A673 (cell line): ENCODE data around the gene SP2. TPM values are rescaled to one million over a fixed set of nuclear protein-coding genes. Genes with fewer than 3 reads are reported as not detected.
A peak's percentile ranks its signal among the peaks of the same experiment; 100 is the strongest.

Source experiments
- BruUV-seq: library from RNA; stranded (reverse); fragments of 400-500 nt; replicated peaks from 2 replicates; lab custom pipeline; 2021; lab: Mats Ljungman, UMichigan
- CTCF ChIA-PET: fragments of 300-600 bp; sonication (Branson Sonifier 250); formaldehyde crosslinking; loops from one replicate; lab custom pipeline; 2022; ENCODE audit warnings: antibody characterized with exemption; lab: Charles Lee
- POLR2A ChIA-PET: fragments of 300-600 bp; sonication (Branson Sonifier 250); formaldehyde crosslinking; loops from one replicate; lab custom pipeline; 2022; ENCODE audit warnings: antibody characterized with exemption; ENCODE audit not compliant: low non-redundant PET; lab: Charles Lee
- DNase-seq: peaks from one replicate; pipeline ENCODE4 v3.0.0-alpha.2; 2015; ENCODE audit warnings: low spot score
- H3K27ac ChIP-seq: fragments of 200-600 bp; sonication (generic); 2 replicates; pipeline ENCODE4 v1.5.1; 2016; ENCODE audit warnings: mixed run types, low read depth, mild to moderate bottlenecking, mixed read lengths, antibody characterized with exemption, low read length; ENCODE audit not compliant: poor library complexity, severe bottlenecking
- H3K27me3 ChIP-seq: fragments of 200-600 bp; sonication (generic); replicated peaks from 2 replicates; pipeline ENCODE4 v1.6.1; 2017; ENCODE audit warnings: mixed run types, low read depth, mild to moderate bottlenecking, mixed read lengths, antibody characterized with exemption, low read length; ENCODE audit not compliant: insufficient read depth, poor library complexity
- H3K36me3 ChIP-seq: fragments of 200-600 bp; sonication (generic); 2 replicates; pipeline ENCODE4 v1.6.1; 2016; ENCODE audit warnings: mixed run types, mild to moderate bottlenecking, mixed read lengths, antibody characterized with exemption, low read length; ENCODE audit not compliant: insufficient read depth, poor library complexity, severe bottlenecking
- H3K4me1 ChIP-seq: fragments of 200-600 bp; sonication (generic); 2 replicates; pipeline ENCODE4 v1.6.1; 2017; ENCODE audit warnings: mixed run types, mild to moderate bottlenecking, mixed read lengths, antibody characterized with exemption, low read length; ENCODE audit not compliant: insufficient read depth, poor library complexity, severe bottlenecking
- H3K4me3 ChIP-seq: fragments of 200-600 bp; sonication (generic); 2 replicates; pipeline ENCODE4 v1.5.1; 2016; ENCODE audit warnings: low read depth, mixed run types, mild to moderate bottlenecking, mixed read lengths, low read length; ENCODE audit not compliant: poor library complexity, severe bottlenecking
- H3K9me3 ChIP-seq: fragments of 200-600 bp; sonication (generic); 2 replicates; pipeline ENCODE4 v1.6.1; 2016; ENCODE audit warnings: mixed run types, low read depth, mild to moderate bottlenecking, mixed read lengths, antibody characterized with exemption, low read length; ENCODE audit not compliant: poor library complexity, severe bottlenecking
- CTCF ChIP-seq: fragments of 300-800, 200-600 bp; sonication (generic); conservative IDR thresholded peaks from 2 replicates; pipeline ENCODE4 v1.5.1; 2017; ENCODE audit warnings: low read depth, mild to moderate bottlenecking, antibody characterized with exemption, low read length, moderate library complexity, mixed read lengths
- EZH2 ChIP-seq: fragments of 200-600 bp; sonication (generic); IDR thresholded peaks from 2 replicates; pipeline ENCODE4 v1.6.1; 2017; ENCODE audit warnings: borderline replicate concordance, low read depth, mild to moderate bottlenecking, mixed read lengths, antibody characterized with exemption, low read length; ENCODE audit not compliant: poor library complexity, severe bottlenecking
- intact Hi-C: fragments of 100-400 bp; cut with micrococcal nuclease; formaldehyde crosslinking; loops from one replicate; pipeline ENCODE4 v1.10.0; 2022; ENCODE audit not compliant: unreplicated experiment
- total RNA-seq: library from RNA; stranded (reverse); gene quantifications from 2 replicates; pipeline ENCODE4 v1.2.3, GENCODE V29; 2021

SP2 gene
- total RNA-seq, 1 experiment from 2014 or later, result 19.5 TPM

DNA sequence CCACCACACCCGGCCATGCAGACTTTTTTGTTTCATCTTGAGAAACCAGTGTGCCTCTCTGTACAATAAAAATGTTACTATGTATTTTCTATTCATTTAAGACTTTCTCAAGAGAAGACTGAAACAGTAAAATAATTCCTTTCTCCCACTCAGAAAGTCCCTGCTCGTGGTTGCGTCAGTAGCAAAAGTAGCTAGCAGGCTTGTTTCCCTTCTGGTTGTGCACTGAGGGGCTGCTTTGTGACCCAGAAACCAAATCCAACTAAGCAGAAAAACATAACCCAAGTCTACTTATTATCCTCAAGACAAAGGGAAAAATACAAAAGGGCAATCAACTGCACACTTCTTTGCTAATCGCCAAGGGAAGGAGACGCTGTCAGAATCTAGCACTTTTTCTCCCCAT, 41.9 kb downstream of the SP2 start:
- ChIA-PET POLR2A (no interaction called here), CTCF (no interaction called here)
- H3K4me3 ChIP-seq, result no peak overlapping the region
- TF ChIP-seq CTCF (no peak), EZH2 (no peak)
- no peak for DNase-seq
- peaks cover 5% of the 10 kb centered on the region for H3K4me1 ChIP-seq
- H3K27me3 ChIP-seq, result no peaks in the 10 kb centered on the region
- H3K9me3 ChIP-seq, result no peaks in the 10 kb centered on the region
- H3K27ac ChIP-seq, result no peak overlapping the region
- no peaks in the 10 kb centered on the region for H3K36me3 ChIP-seq
- intact Hi-C loops, result no loop called here
- no TSS peak for BruUV-seq

DNA sequence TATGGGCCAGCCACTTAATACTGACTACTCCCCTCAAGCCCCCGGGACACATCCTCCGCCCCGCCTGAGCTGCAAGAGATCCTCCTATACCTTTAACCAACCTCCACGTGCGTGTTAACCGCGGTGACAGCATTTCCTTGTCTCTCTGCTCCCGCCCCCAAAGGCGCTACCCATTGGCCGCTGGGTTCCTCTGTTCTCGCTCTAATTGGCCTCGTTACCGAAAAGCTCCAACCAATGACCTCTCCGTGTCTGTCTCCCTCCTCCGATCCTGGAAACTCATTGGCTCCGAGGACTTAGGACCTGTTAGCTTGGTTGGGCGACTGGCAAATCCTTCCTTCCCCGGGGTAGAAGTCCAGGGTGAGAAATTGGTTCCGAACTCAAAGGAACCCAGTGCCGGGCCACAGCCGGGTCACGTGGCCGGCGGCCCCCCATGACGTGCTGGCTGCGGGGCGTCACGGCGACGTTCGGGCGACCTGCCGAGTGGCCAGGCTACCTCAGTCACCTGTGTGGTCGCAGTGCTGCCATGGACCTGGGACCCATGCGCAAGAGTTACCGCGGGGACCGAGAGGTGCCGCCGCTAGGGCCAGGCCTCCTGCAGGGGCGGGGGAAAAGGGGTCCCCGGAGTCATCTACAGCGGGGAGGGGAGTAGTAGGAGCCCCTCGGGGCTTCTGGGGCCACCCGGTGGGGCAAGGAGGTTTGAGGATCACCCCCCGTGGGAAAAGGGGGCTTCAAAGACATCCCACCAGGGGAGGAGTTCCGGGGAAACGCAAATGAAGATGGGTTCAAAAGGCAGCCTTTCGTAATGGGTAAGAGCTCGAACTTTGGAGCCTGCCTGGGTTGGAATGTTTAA, 45.4 kb downstream of the SP2 start, which contains the start of gene PNPO:
TSS of gene PNPO (plus strand) at position 326 of the 850 bp plus-strand sequence. CDS start at position 431, 105 bp downstream.
- H3K4me1 ChIP-seq, result peaks cover 5% of the 10 kb centered on the region
- TF ChIP-seq EZH2 (no peak), CTCF (no peak)
- intact Hi-C loops, result loop anchor here (10.0 kb wide), 1 partner anchor 97 kb away; the partner anchor contains the start of gene SCRN2
- H3K4me3 ChIP-seq, result peak within 1 kb of the TSS; percentile 63
- peak; percentile 99 for DNase-seq
- BruUV-seq, result no TSS peak
- ChIA-PET CTCF (interaction anchor here (0.9 kb wide), 2 partner anchors 8 to 29 kb away, joined by 3 to 5 read pairs; partner anchors contain the start of gene CDK5RAP3), POLR2A (interaction anchor here (0.5 to 0.6 kb wide), 2 partner anchors 9 to 787 kb away, joined by 3 to 7 read pairs; partner anchors contain the start of gene HOXB13)
- no peaks in the 10 kb centered on the region for H3K36me3 ChIP-seq
- no peaks in the 10 kb centered on the region for H3K27me3 ChIP-seq
- peak within 1 kb of the TSS; percentile 66 for H3K27ac ChIP-seq
- no peaks in the 10 kb centered on the region for H3K9me3 ChIP-seq

- ChIA-PET POLR2A (interaction anchor here (0.5 kb wide), 1 partner anchor 9 kb away, joined by 3 read pairs; no protein-coding TSS in a partner anchor), CTCF (no interaction called here)
- TF ChIP-seq EZH2, result no peak
- TF ChIP-seq CTCF, result no peak
- BruUV-seq, result no TSS peak
- Histone ChIP-seq H3K27ac (peak overlapping the region; percentile 66), H3K27me3 (no peaks in the 10 kb centered on the region), H3K4me1 (peaks cover 5% of the 10 kb centered on the region), H3K9me3 (no peaks in the 10 kb centered on the region), H3K4me3 (peak overlapping the region; percentile 63), H3K36me3 (no peaks in the 10 kb centered on the region)
- DNase-seq, result no peak
- intact Hi-C loops, result loop anchor here (10.0 kb wide), 1 partner anchor 97 kb away; the partner anchor contains the start of gene SCRN2
Measured at GRCh38 chr17:47942096-47942510, 46.1 kb downstream of the SP2 start.
